A673 (cell line): Measurements from ENCODE around the gene MRFAP1L1.

Source experiments
- CTCF ChIP-seq: fragments of 300-800, 200-600 bp; sonication (generic); conservative IDR thresholded peaks from 2 replicates; pipeline ENCODE4 v1.5.1; 2017; ENCODE audit warnings: low read depth, mild to moderate bottlenecking, antibody characterized with exemption, low read length, moderate library complexity, mixed read lengths
- EZH2 ChIP-seq: fragments of 200-600 bp; sonication (generic); IDR thresholded peaks from 2 replicates; pipeline ENCODE4 v1.6.1; 2017; ENCODE audit warnings: borderline replicate concordance, low read depth, mild to moderate bottlenecking, mixed read lengths, antibody characterized with exemption, low read length; ENCODE audit not compliant: poor library complexity, severe bottlenecking

DNA sequence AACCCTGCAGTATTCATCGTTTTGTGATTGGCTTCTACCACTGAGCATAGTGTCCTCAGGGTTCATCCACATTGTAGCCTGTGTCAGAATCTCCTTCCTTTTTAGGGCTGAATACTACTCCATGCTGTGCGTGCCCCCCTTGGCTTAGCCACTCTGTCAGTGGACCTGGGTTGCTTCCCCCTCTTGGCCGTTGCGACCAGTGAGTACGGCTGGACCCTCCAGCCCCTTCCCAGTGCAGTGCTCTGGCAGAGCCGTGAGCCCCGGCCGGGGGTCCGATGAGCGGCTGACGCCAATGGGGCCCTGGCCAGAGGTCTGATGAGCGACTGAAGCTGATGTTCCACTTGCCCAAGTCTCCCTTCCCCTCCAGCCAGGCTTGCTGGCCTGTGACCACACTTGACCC lies 13.2 kb upstream of the MRFAP1L1 start:
- TF ChIP-seq EZH2, result no peak
- no peak for TF ChIP-seq CTCF
